Suprapubic skin (tissue), 4 donors: ENCODE measurements around the gene GFOD1. TPM values are rescaled to one million over a fixed set of nuclear protein-coding genes. Genes with fewer than 3 reads are reported as not detected.

ENCODE experiments used
- DNase-seq, 2 donors: peaks; one replicate each; pipeline ENCODE4 v3.0.0-alpha.2; 2019; ENCODE audit warnings: low spot score in 2 of 2
- H3K27ac ChIP-seq: fragments of 200-600 bp; sonication (generic); one replicate; pipeline ENCODE4 v1.5.1; 2019
- H3K27me3 ChIP-seq: fragments of 200-600 bp; sonication (generic); one replicate; pipeline ENCODE4 v1.5.1; 2019
- H3K36me3 ChIP-seq: fragments of 200-600 bp; sonication (generic); one replicate; pipeline ENCODE4 v1.5.1; 2019
- H3K4me1 ChIP-seq: fragments of 200-600 bp; sonication (generic); one replicate; pipeline ENCODE4 v1.5.1; 2019
- H3K4me3 ChIP-seq: fragments of 200-600 bp; sonication (generic); one replicate; pipeline ENCODE4 v1.5.1; 2019; ENCODE audit warnings: mild to moderate bottlenecking
- H3K9me3 ChIP-seq: fragments of 200-600 bp; sonication (generic); one replicate; pipeline ENCODE4 v1.5.1; 2019
- CTCF ChIP-seq, 2 donors: fragments of 200-600 bp in 1 of 2; fragments of 450-650 bp in 1 of 2; sonication (generic) in 1 of 2; IDR thresholded peaks; one replicate each; pipeline ENCODE4 v1.5.1; 2016 to 2019; ENCODE audit warnings: antibody characterized with exemption in 2 of 2, mild to moderate bottlenecking in 1 of 2, moderate library complexity in 1 of 2
- EP300 ChIP-seq: sonication (generic); formaldehyde crosslinking; IDR thresholded peaks from one replicate; pipeline ENCODE4 v1.6.1; 2017; ENCODE audit warnings: antibody characterized with exemption
- POLR2A ChIP-seq, 2 donors: fragments of 450-650 bp; IDR thresholded peaks; one replicate each; pipeline ENCODE4 v1.6.1; 2017; ENCODE audit warnings: antibody characterized with exemption in 2 of 2, mild to moderate bottlenecking in 2 of 2, moderate library complexity in 2 of 2
- POLR2AphosphoS5 ChIP-seq, 3 donors: sonication (generic); formaldehyde crosslinking; IDR thresholded peaks; one replicate each; pipeline ENCODE4 v1.6.1; 2017; ENCODE audit warnings: antibody characterized with exemption in 3 of 3
- WGBS: methylation state at CpG from one replicate; pipeline ENCODE4 v1.1.5; 2018; 5-methylcytosine and 5-hydroxymethylcytosine counted together
- total RNA-seq, 4 donors: library from RNA; depleted of rRNA; stranded (reverse); fragments of >200 nt; gene quantifications; one replicate each; pipeline ENCODE4 v1.1.0, GENCODE V29; 2016

GFOD1 gene
- total RNA-seq, 4 donors from 2014 or later, result 7.5 to 15.2 (median 13.7) TPM

GRCh38 chr6:13493147-13493546, 5.7 kb upstream of the GFOD1 start:
- TF ChIP-seq POLR2A (IDR thresholded peaks at IDR 0.05), result no peak
- TF ChIP-seq CTCF (IDR thresholded peaks at IDR 0.05), result no peak
- no peak for TF ChIP-seq POLR2AphosphoS5 (IDR thresholded peaks at IDR 0.05)
- TF ChIP-seq EP300, result no peak
- no peak for DNase-seq
- Histone ChIP-seq H3K9me3 (no peaks in the 10 kb centered on the region), H3K27me3 (no peaks in the 10 kb centered on the region), H3K36me3 (no peaks in the 10 kb centered on the region), H3K4me3 (no peak overlapping the region), H3K27ac (no peak overlapping the region), H3K4me1 (peaks cover 15% of the 10 kb centered on the region)
- WGBS, result 88% methylated on average over 3 of the region's 3 CpGs

- Histone ChIP-seq H3K27me3 (no peaks in the 10 kb centered on the region), H3K36me3 (no peaks in the 10 kb centered on the region), H3K4me1 (peaks cover 19% of the 10 kb centered on the region), H3K4me3 (no peak overlapping the region), H3K27ac (no peak overlapping the region), H3K9me3 (no peaks in the 10 kb centered on the region)
- TF ChIP-seq POLR2A (IDR thresholded peaks at IDR 0.05) (no peak), CTCF (IDR thresholded peaks at IDR 0.05) (no peak), POLR2AphosphoS5 (IDR thresholded peaks at IDR 0.05) (no peak), EP300 (no peak)
- WGBS, result 84% methylated on average over 2 of the region's 2 CpGs
- DNase-seq, result no peak
Measured at GRCh38 chr6:13492357-13492756, 5.0 kb upstream of the GFOD1 start.

GRCh38 chr6:13491538-13491937, 4.1 kb upstream of the GFOD1 start:
- WGBS, result 61% methylated on average over 3 of the region's 3 CpGs
- no peaks in the 10 kb centered on the region for H3K27me3 ChIP-seq
- H3K4me3 ChIP-seq, result no peak overlapping the region
- H3K4me1 ChIP-seq, result peaks cover 23% of the 10 kb centered on the region
- DNase-seq, result no peak
- H3K9me3 ChIP-seq, result no peaks in the 10 kb centered on the region
- H3K27ac ChIP-seq, result no peak overlapping the region
- TF ChIP-seq CTCF (IDR thresholded peaks at IDR 0.05), result no peak
- no peak for TF ChIP-seq POLR2AphosphoS5 (IDR thresholded peaks at IDR 0.05)
- TF ChIP-seq EP300, result no peak
- TF ChIP-seq POLR2A (IDR thresholded peaks at IDR 0.05), result no peak
- H3K36me3 ChIP-seq, result no peaks in the 10 kb centered on the region

GRCh38 chr6:13490402-13490801, 3.0 kb upstream of the GFOD1 start:
- 84% methylated on average over 3 of the region's 3 CpGs for WGBS
- TF ChIP-seq POLR2AphosphoS5 (IDR thresholded peaks at IDR 0.05) (no peak), CTCF (IDR thresholded peaks at IDR 0.05) (no peak), EP300 (no peak), POLR2A (IDR thresholded peaks at IDR 0.05) (no peak)
- Histone ChIP-seq H3K9me3 (no peaks in the 10 kb centered on the region), H3K27ac (no peak overlapping the region), H3K36me3 (no peaks in the 10 kb centered on the region), H3K27me3 (no peaks in the 10 kb centered on the region), H3K4me3 (no peak overlapping the region), H3K4me1 (peaks cover 34% of the 10 kb centered on the region)
- DNase-seq, result no peak

- Histone ChIP-seq H3K4me3 (no peak overlapping the region), H3K4me1 (peaks cover 39% of the 10 kb centered on the region), H3K27me3 (no peaks in the 10 kb centered on the region), H3K27ac (peak overlapping the region; percentile 77), H3K9me3 (no peaks in the 10 kb centered on the region), H3K36me3 (no peaks in the 10 kb centered on the region)
- peak in 1 of 2 donors; percentile 75 for DNase-seq
- TF ChIP-seq POLR2AphosphoS5 (IDR thresholded peaks at IDR 0.05) (no peak), POLR2A (IDR thresholded peaks at IDR 0.05) (no peak), EP300 (no peak)
- 67% methylated on average over 8 of the region's 8 CpGs for WGBS
Measured at GRCh38 chr6:13488896-13489237, 1.5 kb upstream of the GFOD1 start.
